H1 (cell line): ENCODE results near the gene CDRT4. TPM values are rescaled to one million over a fixed set of nuclear protein-coding genes. Genes with fewer than 3 reads are reported as not detected.

ENCODE experiments used
- CBX8 ChIP-seq: fragments of 300-800, 300-1000 bp; sonication (generic); IDR thresholded peaks from 2 replicates; pipeline ENCODE4 v1.7.1; 2016; ENCODE audit warnings: low read depth, low read length, borderline replicate concordance
- CEBPB ChIP-seq: IDR thresholded peaks from 2 replicates; pipeline ENCODE4 v1.6.1; 2012; ENCODE audit warnings: low read depth, low read length
- HDAC6 ChIP-seq: IDR thresholded peaks from one replicate; pipeline ENCODE4 v1.7.1; 2012; ENCODE audit warnings: low read depth, mild to moderate bottlenecking, inconsistent platforms, low read length, moderate library complexity
- JUN ChIP-seq: IDR thresholded peaks from 2 replicates; pipeline ENCODE4 v1.6.1; 2011; ENCODE audit warnings: low read depth, mild to moderate bottlenecking, improper control_type of control experiment, low read length
- NANOG ChIP-seq: IDR thresholded peaks from 2 replicates; pipeline ENCODE4 v1.6.1; 2011; ENCODE audit warnings: low read length, low read depth, mild to moderate bottlenecking, inconsistent platforms; ENCODE audit not compliant: insufficient read depth, poor library complexity, severe bottlenecking
- polyA plus RNA-seq, 7 experiments: library from polyadenylated mRNA; depleted of rRNA in 3 of 7; stranded (reverse) in 5 of 7; unstranded in 2 of 7; fragments of >200 nt in 5 of 7; fragments of 200-250 nt in 2 of 7; gene quantifications; 1 replicate in 5 of 7; 2 replicates in 1 of 7; 4 replicates in 1 of 7; pipeline versions ENCODE4 v1.2.1 to v1.2.3, GENCODE V29; 2011 to 2013; ENCODE audit warnings: missing spikeins in 2 of 7, mixed read lengths in 2 of 7
- total RNA-seq: library from RNA; stranded (reverse); fragmentation: NEBNext Ultra II Directional; extraction: Animal tissue kit (Norgen Biotek cat#: 25700); gene quantifications from 2 replicates; pipeline ENCODE4 v1.2.1, GENCODE V29; 2021

The CDRT4 gene
- total and polyA plus RNA-seq, 2 of the 8 experiments (the other 6 are each of a cell fraction or from before 2014, with no cell fraction given), result 2.6 to 5.6 TPM

DNA sequence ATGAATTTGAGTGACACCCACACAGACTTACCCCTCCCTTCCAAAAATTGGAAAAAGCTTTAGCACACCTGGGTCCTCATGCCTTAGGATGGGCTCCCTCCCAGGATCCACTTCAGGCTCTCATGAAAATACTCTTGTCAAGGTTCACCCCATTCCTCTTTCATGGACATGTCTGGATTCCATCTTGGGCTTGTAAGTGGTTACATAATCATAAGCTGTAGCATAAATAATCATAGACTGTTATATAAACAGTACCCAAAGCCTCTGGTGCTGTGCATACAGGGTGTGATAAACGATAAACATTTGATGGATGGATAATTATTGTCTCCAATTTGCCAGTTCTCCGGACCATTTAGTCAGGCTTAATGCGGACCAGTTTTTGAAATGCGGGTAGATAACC, 72.3 kb downstream of the CDRT4 start (continued):
- TF ChIP-seq NANOG (no peak), HDAC6 (no peak), JUN (no peak), CBX8 (no peak), CEBPB (no peak)
